Esophagus squamous epithelium (tissue), 5 donors: Measurements from ENCODE around the gene DCC. TPM values are rescaled to one million over a fixed set of nuclear protein-coding genes. Genes with fewer than 3 reads are reported as not detected.

Experiments used
- DNase-seq: peaks from one replicate; lab custom pipeline; 2025; lab: John Stamatoyannopoulos, UW
- H3K27ac ChIP-seq, 4 donors: fragments of 200-600 bp; sonication (generic); one replicate each; pipeline ENCODE4 v1.5.1; 2016 to 2019; ENCODE audit warnings: mild to moderate bottlenecking in 1 of 4
- H3K27me3 ChIP-seq, 4 donors: fragments of 200-600 bp; sonication (generic); 1 replicate in 3 of 4; 2 replicates in 1 of 4; pipeline versions ENCODE4 v1.5.1 to v1.6.0; 2017 to 2021; ENCODE audit warnings: antibody characterized with exemption in 1 of 4
- H3K36me3 ChIP-seq, 3 donors: fragments of 200-600 bp; sonication (generic); one replicate each; pipeline ENCODE4 v1.5.1; 2016 to 2019
- H3K4me1 ChIP-seq, 3 donors: fragments of 200-600 bp; sonication (generic); one replicate each; pipeline ENCODE4 v1.5.1; 2017 to 2019
- H3K4me3 ChIP-seq, 4 donors: fragments of 200-600 bp; sonication (generic); 1 replicate in 3 of 4; 2 replicates in 1 of 4; pipeline ENCODE4 v1.5.1; 2016 to 2019; ENCODE audit warnings: mild to moderate bottlenecking in 2 of 4, moderate library complexity in 1 of 4
- H3K9me3 ChIP-seq, 3 donors: fragments of 200-600 bp; sonication (generic); one replicate each; pipeline ENCODE4 v1.5.1; 2016 to 2019
- POLR2A ChIP-seq, 4 donors: fragments of 450-650 bp; IDR thresholded peaks; one replicate each; pipeline ENCODE4 v1.6.1; 2017; ENCODE audit warnings: antibody characterized with exemption in 4 of 4, mild to moderate bottlenecking in 4 of 4, moderate library complexity in 3 of 4
- WGBS, 2 donors: methylation state at CpG; one replicate each; pipeline ENCODE4 v1.1.5; 2018; 5-methylcytosine and 5-hydroxymethylcytosine counted together
- intact Hi-C: fragments of 100-400 bp; cut with DNase I; formaldehyde crosslinking; loops from one replicate; pipeline ENCODE4 v1.15.0; 2022
- total RNA-seq, 4 donors: library from RNA; depleted of rRNA; stranded (reverse); fragments of >200 nt; gene quantifications; one replicate each; pipeline ENCODE4 v1.1.0, GENCODE V29; 2016
- TF ChIP-seq, protein P1 (sequence below), 6 experiments: fragments of 450-650 bp in 4 of 6; fragments of 200-600 bp in 2 of 6; sonication (generic) in 2 of 6; IDR thresholded peaks; one replicate each; pipeline ENCODE4 v1.5.1; 2016 to 2019; ENCODE audit warnings: antibody characterized with exemption in 6 of 6, mild to moderate bottlenecking in 4 of 6, moderate library complexity in 4 of 6
- donor health status: DM: yes; HTN: yes; CAD: no.

Gene DCC
- total RNA-seq, 4 donors from 2014 or later, result 0.06 to 0.95 TPM; not detected in 2

DNA sequence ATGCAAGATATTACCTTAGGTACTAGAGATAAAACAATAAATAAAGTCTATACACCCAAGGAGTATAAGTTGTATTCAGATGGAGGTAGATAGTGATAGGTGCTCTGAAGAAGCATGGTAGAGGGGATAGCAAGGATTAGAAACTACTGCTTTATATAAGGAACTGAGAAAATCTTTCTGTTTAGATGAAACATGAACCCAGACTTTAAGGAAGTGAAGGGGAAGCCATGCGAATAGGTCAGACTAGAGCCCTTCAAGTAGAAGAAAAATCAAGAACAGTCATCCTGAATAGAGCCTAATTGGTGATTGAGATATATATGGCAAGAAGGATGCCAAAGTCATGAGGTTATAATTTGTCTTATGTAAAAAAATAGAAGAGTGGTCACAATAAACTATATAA, 984.4 kb downstream of the DCC start:
- no peaks in the 10 kb centered on the region for H3K4me1 ChIP-seq
- H3K9me3 ChIP-seq, result no peaks in the 10 kb centered on the region
- no peak overlapping the region for H3K27ac ChIP-seq
- no peaks in the 10 kb centered on the region for H3K36me3 ChIP-seq
- H3K4me3 ChIP-seq, result no peak overlapping the region
- WGBS, 2 donors, result 70% methylated on average over 1 of the region's 1 CpG
- TF ChIP-seq, protein P1, sequence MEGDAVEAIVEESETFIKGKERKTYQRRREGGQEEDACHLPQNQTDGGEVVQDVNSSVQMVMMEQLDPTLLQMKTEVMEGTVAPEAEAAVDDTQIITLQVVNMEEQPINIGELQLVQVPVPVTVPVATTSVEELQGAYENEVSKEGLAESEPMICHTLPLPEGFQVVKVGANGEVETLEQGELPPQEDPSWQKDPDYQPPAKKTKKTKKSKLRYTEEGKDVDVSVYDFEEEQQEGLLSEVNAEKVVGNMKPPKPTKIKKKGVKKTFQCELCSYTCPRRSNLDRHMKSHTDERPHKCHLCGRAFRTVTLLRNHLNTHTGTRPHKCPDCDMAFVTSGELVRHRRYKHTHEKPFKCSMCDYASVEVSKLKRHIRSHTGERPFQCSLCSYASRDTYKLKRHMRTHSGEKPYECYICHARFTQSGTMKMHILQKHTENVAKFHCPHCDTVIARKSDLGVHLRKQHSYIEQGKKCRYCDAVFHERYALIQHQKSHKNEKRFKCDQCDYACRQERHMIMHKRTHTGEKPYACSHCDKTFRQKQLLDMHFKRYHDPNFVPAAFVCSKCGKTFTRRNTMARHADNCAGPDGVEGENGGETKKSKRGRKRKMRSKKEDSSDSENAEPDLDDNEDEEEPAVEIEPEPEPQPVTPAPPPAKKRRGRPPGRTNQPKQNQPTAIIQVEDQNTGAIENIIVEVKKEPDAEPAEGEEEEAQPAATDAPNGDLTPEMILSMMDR (IDR thresholded peaks at IDR 0.05), result no peak
- no peak for TF ChIP-seq POLR2A (IDR thresholded peaks at IDR 0.05)
- intact Hi-C loops, result no loop called here
- no peak for DNase-seq
- H3K27me3 ChIP-seq, result no peaks in the 10 kb centered on the region

- intact Hi-C loops, result no loop called here
- Histone ChIP-seq H3K27me3 (no peaks in the 10 kb centered on the region), H3K27ac (no peak overlapping the region), H3K4me1 (no peaks in the 10 kb centered on the region), H3K4me3 (no peak overlapping the region), H3K36me3 (no peaks in the 10 kb centered on the region), H3K9me3 (no peaks in the 10 kb centered on the region)
- DNase-seq, result no peak
- no peak for TF ChIP-seq POLR2A (IDR thresholded peaks at IDR 0.05)
- TF ChIP-seq, protein P1 (IDR thresholded peaks at IDR 0.05), result no peak
- 46 to 56% methylated on average over 8 of the region's 8 CpGs for WGBS, 2 donors
Measured at GRCh38 chr18:53360501-53361443, 1020.8 kb downstream of the DCC start.

DNA sequence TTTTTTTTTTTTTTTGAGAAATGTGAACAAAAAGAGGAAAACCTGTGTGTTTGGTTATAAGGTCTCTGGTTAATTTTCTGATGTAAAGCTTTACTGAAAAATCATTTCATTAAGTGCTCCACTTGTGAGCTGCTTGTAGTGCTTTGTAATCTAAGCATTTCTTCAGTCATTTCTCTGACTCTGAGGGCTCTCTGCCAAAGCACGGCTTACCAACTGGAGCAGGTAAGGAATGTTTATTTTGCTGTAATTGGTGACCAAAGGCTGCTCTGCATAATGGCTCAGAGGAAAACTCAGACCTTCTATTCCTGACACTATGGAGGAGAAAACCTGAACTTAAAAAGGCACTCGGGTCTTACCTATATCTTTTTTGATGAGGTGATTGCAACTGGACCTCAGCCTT, 1035.6 kb downstream of the DCC start:
- intact Hi-C loops, result no loop called here
- TF ChIP-seq POLR2A (IDR thresholded peaks at IDR 0.05), result no peak
- TF ChIP-seq, protein P1 (IDR thresholded peaks at IDR 0.05), result no peak
- H3K27ac ChIP-seq, result no peak overlapping the region
- no peak overlapping the region for H3K4me3 ChIP-seq
- H3K36me3 ChIP-seq, result no peaks in the 10 kb centered on the region
- DNase-seq, result no peak
- no peaks in the 10 kb centered on the region for H3K9me3 ChIP-seq
- WGBS, 2 donors, result 27 to 46% methylated on average over 2 of the region's 2 CpGs
- H3K27me3 ChIP-seq, result no peaks in the 10 kb centered on the region
- H3K4me1 ChIP-seq, result no peaks in the 10 kb centered on the region

DNA sequence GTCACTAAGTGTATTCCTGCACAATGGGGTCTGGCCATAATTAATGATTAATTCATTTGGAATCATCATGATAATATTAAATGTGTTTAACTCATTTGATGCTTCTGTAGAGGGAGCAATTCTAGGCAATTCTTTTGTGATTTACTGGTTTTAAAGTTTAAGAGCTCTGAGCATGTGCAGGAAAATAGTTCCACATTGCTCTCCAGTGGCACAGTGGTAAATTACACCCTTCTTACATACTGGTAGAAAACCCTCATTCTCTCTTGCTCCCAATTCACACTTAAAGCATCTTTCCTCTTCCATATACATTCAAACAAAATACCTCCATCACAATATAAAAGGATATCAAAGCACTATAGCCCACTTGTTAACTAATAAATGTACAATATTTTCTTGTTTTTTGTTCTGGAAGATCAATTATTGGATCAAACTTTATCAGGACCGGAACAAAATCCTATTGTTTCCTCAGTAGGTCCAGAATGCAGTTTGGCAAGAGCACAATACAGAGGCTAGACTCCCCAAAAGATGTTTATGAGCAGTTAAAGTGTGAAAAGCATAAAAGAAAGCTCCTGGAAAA, 1040.2 kb downstream of the DCC start:
- DNase-seq, result no peak
- WGBS, 2 donors, result 81 to 89% methylated on average over 1 of the region's 1 CpG
- Histone ChIP-seq H3K36me3 (no peaks in the 10 kb centered on the region), H3K4me3 (no peak overlapping the region), H3K4me1 (no peaks in the 10 kb centered on the region), H3K27me3 (no peaks in the 10 kb centered on the region), H3K9me3 (no peaks in the 10 kb centered on the region), H3K27ac (no peak overlapping the region)
- intact Hi-C loops, result no loop called here
- TF ChIP-seq, protein P1 (IDR thresholded peaks at IDR 0.05), result peak in 4 of 6 experiments; percentile 7 to 43 (median 26)
- TF ChIP-seq POLR2A (IDR thresholded peaks at IDR 0.05), result no peak

- intact Hi-C loops, result no loop called here
- Histone ChIP-seq H3K36me3 (no peaks in the 10 kb centered on the region), H3K9me3 (no peaks in the 10 kb centered on the region), H3K27ac (no peak overlapping the region), H3K4me3 (no peak overlapping the region), H3K4me1 (no peaks in the 10 kb centered on the region), H3K27me3 (no peaks in the 10 kb centered on the region)
- WGBS, 2 donors, result 34 to 39% methylated on average over 1 of the region's 1 CpG
- DNase-seq, result no peak
- no peak for TF ChIP-seq POLR2A (IDR thresholded peaks at IDR 0.05)
- TF ChIP-seq, protein P1 (IDR thresholded peaks at IDR 0.05), result no peak
Measured at GRCh38 chr18:53382870-53383269, 1042.9 kb downstream of the DCC start.
